CD4-positive, alpha-beta T cell treated with Interleukin-4 for 4 hours (primary cell): Measurements from ENCODE around the gene TUBA1C.
"Not testable (repeated sequence)": the region's sequence is repeated elsewhere in the genome, so short reads cannot be mapped to it uniquely, and the experiment has no call there.

Experiments
- DNase-seq: peaks from one replicate; pipeline ENCODE4 v3.0.0-alpha.2; 2020

Gene TUBA1C

DNA sequence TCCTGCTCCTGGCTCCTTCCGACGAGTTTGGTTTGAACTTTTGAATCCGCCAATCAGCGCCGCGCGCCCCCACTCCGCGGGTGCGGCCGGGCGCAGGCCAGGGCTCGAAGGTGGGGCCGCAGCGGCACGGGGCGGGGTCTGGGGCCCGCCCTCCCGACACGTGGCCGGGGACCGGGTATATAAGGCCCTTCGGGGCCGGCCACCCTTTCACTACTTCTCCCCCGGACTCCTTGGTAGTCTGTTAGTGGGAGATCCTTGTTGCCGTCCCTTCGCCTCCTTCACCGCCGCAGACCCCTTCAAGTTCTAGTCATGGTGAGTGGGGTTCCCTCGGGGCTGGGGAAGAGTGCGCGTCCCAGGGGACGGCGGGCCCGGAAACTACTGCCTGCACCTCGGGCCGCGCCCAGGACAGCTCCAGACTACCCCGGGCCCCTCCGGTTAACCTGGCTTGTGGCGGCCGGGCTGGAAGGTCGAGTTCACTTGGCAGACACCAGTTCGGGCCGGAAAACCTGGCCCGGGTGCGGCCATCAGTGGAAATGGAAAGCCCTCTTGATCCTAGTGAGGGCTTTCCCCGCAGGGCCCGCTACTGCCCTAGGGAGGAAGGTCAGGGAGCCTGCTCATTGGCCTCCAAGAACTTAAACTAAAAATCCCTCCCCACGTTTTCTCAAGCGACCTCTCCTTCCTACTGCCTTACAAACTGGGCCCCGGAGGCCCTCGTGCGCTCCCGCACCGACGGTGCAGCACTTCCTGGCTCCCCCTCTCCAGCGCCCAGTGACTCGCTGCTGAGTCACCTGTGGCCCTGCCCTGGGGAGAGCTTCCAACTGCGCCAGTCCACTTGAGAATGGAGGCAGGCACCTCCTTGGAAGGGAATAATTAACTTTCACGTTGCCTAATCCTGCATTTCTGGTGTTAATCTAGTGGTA lies at the start of gene TUBA1C:
TUBA1C (plus strand) TSS at position 210 of the 920 bp plus-strand sequence; CDS start at position 310, 100 bp downstream.
- peak; percentile 90 for DNase-seq

DNA sequence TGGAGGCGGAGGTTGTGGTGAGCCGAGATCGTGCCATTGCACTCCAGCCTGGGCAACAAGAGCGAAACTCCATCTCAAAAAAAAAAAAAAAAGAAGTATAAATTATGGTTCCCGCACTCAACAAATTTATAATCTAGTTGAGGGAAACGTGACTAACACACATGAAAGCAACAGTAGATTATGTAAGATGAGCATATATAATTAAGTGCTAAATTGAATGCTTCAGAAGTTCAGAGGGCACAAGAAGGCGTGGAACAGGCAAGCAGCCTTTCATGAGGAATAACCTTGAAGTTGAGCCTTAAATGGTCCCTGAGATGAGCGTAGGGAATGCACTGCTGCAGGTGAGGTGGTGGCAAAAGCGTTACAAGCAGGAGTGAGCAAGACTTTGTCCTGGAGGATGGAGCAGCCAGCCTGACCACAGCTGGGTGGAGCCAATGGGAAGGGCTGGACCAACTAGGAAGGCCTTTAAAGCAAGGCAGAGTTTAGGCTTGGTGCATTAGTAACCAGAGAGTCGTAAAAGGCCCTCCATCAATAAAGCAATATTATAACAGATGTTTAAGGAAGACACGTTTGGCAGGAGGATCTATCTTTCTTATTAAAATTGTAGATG lies 45.4 kb upstream of the TUBA1C start:
- no peak for DNase-seq

DNA sequence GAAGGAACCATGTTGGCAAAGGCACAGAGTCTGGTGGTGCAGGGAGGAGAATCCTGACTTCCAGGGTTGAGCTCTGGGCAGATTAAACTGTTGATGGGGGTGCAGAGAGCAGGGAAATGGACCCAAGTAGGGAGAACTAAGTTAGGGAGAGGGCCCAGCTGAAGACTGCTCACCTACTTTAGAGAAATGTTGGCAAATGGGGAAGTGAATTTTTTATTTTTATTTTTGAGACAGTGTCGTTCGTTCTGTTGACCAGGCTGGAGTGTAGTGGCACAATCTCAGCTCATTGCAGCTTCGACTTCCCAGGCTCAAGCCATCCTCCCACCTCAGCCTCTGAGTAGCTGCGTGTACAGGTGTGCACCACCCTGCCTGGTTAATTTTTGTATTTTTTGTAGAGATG lies 43.9 kb upstream of the TUBA1C start:
- no peak for DNase-seq

DNA sequence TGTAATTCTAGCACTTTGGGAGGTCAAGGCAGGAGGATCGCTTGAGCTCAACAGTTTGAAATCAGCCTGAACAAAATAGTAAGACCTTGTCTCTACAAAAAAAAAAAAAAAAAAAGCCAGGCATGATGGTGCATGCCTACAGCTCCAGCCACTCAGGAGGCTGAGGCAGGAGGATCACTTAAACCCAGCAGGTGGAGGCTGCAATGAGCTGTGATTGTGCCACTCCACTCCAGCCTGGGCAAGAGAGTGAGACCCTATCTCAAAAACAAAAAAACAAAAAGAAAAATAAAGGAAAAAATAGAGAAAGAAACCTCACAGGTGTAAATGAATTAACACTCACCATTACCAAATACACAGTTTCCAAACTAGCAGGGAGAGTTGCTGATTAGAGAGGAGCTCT lies 41.8 kb upstream of the TUBA1C start:
- DNase-seq: no peak

GRCh38 chr12:49223590-49224369 lies 41.1 kb upstream of the TUBA1C start:
- DNase-seq: no peak

DNA sequence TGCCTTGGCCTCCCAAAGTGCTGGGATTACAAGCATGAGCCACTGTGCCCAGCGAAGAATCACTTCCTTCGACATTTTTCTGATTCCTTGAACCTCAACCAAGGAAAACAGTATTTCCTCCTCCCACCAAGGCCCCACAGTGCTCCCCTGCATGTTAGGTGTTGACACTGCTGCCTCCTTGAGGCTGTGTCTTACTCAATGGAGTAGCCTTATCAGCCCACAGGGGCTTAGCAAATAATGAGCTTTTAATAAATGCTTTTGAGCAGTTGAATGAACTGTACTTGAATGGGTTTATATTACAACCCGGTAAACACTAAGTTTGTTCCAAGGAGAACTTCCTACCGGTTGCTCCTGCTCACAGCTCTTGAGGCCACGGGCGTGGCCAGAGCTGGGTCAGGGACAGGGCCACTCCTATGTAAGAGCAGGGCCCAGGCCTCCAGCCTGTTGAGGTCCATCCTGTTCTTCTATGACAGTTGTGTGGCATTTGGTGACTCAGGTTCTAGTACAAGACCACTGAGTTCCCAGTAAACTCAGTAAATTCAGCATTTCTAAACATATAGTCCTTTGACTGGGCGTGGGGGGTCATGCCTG lies 39.2 kb upstream of the TUBA1C start:
- DNase-seq: no peak

- no peak for DNase-seq
These were observed 37.2 kb upstream of the TUBA1C start for GRCh38 chr12:49227713-49228112.

DNA sequence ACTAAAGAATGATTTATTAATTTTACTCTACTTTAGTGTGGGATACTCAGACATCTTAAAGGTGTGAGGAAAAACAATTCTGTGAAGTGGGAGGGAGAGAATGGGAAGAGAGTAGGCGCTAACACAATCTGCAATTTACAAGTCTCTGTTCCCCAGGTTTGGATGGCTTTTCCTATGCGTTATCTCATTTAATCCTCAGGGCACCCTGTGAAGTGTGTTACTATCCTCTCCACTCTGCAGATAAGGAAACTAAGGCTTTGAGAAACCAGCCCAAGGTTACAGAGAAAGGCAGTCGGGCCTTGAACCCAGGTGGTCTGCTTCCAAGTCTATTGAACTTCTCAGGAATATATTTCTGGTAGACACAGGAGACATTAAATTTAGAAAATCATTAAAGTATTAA lies 36.2 kb upstream of the TUBA1C start:
- DNase-seq: no peak

DNA sequence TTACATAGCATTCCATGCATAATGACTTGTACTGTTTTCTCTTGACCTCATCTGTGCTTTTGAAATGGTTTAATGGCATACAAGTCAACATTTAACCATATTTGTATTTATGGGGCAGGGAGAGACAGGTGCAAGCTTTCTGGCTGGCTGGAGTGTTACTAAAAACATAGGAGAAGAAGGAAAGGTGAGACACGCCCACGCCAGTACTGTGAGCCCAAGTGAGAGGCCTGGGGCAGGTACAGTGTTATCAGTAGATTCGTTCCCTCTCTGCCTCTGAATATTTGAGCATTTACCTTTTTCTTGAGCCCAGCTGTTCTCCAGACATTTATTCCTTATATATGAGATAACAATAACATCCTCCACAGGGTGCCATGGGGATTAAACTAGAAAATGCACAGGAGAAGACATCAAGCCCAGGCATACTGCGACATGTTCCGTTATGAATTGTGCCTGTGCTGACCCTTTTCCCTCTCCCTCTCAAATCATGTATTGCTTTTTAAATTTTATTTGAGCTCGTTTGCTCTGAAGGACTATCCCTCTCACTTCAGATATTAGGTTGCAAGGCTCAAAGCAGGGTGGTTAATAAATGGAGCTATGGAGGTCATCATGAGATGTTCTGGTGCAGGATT lies 34.6 kb upstream of the TUBA1C start:
- no peak for DNase-seq

- DNase-seq: peak; percentile 10
These were observed 34.1 kb upstream of the TUBA1C start for GRCh38 chr12:49230805-49231194.

DNA sequence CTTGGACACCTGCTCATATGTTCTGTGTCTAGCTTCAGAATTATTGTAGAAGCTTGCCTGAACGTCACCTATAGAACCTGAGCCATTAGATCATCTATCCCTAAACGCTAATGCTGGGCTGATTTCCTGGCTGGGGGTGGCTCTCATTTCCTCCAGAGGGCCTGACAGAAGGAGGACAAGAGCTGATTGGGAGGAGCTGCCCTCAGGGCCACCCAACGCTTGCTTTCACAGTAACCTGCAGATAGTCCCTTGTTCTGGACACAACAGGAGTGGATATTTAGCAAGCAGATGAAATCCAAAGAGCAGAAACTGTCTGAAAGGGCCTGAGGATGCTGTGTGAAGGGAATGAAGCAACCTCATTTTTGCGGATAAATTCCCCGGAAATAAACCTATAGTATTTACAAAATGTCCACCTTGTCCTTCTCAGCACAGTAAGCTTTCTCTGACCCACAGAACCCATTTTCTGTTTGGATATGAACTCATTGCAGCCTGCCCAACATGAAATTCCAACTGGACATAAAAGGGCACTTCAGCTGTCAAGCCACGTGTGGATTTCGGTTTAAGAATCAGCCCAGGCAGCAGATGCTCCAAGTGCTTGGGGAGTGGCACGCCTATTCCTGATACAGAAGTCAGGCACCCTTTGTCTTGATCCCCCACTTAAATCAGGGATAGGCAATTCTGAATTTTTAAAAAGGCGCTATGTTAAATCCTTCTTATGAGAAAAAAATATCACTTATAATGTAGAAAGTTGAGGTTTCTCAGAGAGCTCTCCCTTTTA lies 32.8 kb upstream of the TUBA1C start:
- DNase-seq: no peak

- DNase-seq: no peak
These were observed 31.7 kb upstream of the TUBA1C start for GRCh38 chr12:49232940-49233841.

DNA sequence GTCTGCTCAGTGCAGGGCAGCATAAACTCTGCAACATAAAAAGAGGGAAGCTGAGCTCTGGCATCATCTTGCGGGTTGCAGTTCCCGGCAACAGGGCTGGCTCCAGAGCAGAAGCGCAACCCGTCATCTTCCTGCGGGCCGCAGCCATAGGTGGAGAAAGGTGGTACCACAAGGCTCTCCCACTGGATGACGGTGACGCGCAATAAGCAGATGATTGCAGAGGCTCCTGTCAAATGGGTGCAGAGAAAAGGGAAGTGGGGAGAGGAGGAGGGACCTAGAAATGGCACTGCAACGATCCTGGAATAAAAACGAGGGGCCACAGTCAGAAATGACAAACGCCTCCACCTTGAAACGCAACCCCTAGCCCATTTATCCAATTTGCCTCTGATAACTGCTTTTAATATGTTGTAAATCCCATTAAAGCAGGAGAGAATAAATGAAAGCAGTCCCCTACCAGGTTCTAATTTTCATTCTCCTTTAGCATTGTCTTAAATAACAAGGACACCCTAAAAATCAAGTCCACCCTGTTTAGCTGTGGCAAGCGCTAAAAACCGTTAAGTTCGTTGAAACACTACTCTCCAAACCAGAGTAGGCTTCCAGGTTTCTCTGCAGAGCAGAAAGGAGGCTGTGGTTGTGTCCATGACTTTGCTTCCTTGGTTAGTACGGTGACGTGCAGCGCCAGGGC lies 30.9 kb upstream of the TUBA1C start:
- peak; percentile 33 for DNase-seq

DNA sequence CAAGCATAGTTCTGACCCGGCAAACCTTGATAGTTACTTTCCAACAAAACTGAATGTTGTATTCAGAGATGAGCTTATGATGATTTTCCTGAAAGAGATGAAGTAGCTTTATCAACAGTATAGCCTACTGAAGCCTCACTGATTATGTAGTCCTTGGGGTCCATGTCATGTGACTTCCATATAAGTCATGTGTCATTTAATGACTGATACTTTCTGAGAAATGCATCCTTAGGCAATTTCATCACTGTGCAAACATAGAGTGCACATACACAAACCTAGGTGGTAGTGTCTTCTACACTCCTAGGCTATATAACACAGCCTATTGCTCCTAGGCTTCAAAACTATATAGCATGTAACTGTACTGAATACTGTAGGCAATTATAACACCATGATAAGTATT lies 28.5 kb upstream of the TUBA1C start:
- no peak for DNase-seq

DNA sequence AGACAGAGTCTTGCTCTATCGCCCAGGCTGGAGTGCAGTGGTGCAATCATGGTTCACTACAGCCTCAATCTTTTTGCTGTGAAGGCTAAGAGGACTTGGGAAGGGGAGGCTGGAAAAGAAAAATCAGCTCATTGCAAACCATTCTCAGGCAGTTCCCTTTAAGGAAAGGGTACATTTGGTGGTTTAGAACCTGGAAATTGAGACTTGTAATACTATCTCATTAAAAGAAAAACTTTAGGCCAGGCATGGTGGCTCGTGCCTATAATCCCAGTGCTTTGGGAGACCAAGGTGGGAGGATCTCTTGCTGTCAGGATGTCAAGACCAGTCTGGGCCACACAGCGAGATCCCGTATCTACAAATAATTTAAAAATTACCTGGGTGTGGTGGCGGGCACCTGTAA lies 21.3 kb upstream of the TUBA1C start:
- DNase-seq: no peak

- no peak for DNase-seq
These were observed 20.7 kb upstream of the TUBA1C start for GRCh38 chr12:49244176-49244575.

- no peak for DNase-seq
These were observed 13.5 kb upstream of the TUBA1C start for GRCh38 chr12:49251357-49251756.

DNA sequence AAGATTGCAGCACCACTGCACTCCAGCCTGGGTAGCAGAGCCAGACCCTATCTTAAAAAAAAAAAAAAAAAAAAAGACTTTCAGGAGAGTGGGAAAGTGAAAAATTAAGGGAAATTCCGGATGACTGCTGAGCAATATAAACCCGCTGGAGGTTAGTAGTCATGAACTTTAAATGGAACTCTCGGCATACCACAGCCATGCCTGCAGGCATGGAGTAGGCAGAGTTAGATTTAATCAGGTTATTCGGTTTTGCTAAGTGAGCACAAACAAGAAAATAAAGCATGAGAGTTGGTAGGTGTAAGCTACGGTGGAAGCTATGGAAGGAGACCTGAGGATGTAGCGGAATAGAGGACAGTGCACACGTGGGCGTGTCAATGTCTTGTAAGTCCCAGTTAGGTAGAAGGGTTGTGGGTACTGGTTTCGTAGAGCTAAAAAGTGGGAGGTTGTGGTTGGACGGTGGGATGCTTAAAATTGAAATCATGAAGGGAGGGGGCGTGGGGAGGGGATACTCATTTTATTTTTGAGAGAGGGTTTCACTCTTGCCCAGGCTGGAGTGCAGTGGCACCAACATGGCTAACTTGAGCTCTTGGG lies 11.8 kb upstream of the TUBA1C start:
- DNase-seq: no peak

DNA sequence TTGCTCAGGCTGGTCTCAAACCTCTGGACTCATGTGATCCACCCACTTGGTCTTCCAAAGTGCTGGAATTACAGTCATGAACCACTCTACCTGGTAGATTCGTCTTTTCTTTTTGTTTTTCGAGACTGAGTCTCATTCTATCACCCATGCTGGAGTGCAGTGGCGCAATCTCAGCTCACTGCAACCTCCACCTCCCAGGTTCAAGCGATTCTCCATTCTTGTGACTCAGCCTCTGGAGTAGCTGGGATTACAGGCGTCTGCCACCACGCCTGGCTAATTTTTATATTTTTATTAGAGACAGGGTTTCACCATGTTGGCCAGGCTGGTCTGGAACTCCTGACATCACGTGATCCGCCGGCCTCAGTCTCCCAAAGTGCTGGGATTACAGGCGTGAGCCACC lies 9.4 kb upstream of the TUBA1C start:
- DNase-seq: not testable (repeated sequence)
